HEK293 (cell line): ENCODE measurements around the gene ATP5ME.

Source experiments
- KLF10 ChIP-seq: fragments of 450-650 bp; IDR thresholded peaks from 2 replicates; pipeline ENCODE4 v1.5.1; 2018; ENCODE audit warnings: missing biosample characterization, mild to moderate bottlenecking, missing genetic modification characterization
- SCRT1 ChIP-seq: fragments of 450-650 bp; formaldehyde crosslinking; IDR thresholded peaks from 2 replicates; pipeline ENCODE4 v1.5.1; 2016; ENCODE audit warnings: missing biosample characterization, missing genetic modification characterization, borderline replicate concordance
- ZNF24 ChIP-seq: fragments of 450-650 bp; formaldehyde crosslinking; IDR thresholded peaks from 2 replicates; pipeline ENCODE4 v1.5.1; 2016; ENCODE audit warnings: missing biosample characterization, missing genetic modification characterization
- ZNF48 ChIP-seq: fragments of 450-650 bp; formaldehyde crosslinking; IDR thresholded peaks from 2 replicates; pipeline ENCODE4 v1.5.1; 2016; ENCODE audit warnings: missing biosample characterization, missing genetic modification characterization
- ZNF555 ChIP-seq: fragments of 450-650 bp; formaldehyde crosslinking; conservative IDR thresholded peaks from 2 replicates; pipeline ENCODE4 v1.5.1; 2017; ENCODE audit warnings: missing biosample characterization, mild to moderate bottlenecking, missing genetic modification characterization, inconsistent platforms
- ZNF560 ChIP-seq: fragments of 450-650 bp; formaldehyde crosslinking; IDR thresholded peaks from 2 replicates; pipeline ENCODE4 v1.5.1; 2017; ENCODE audit warnings: missing biosample characterization, missing genetic modification characterization, borderline replicate concordance
- ZNF624 ChIP-seq: fragments of 450-650 bp; formaldehyde crosslinking; IDR thresholded peaks from 2 replicates; pipeline ENCODE4 v1.5.1; 2017; ENCODE audit warnings: missing biosample characterization, missing genetic modification characterization
- ZNF670 ChIP-seq: fragments of 450-650 bp; formaldehyde crosslinking; IDR thresholded peaks from 2 replicates; pipeline ENCODE4 v1.5.1; 2016; ENCODE audit warnings: missing biosample characterization, missing genetic modification characterization, low read depth
- ZNF747 ChIP-seq: fragments of 450-650 bp; formaldehyde crosslinking; IDR thresholded peaks from 2 replicates; pipeline ENCODE4 v1.5.1; 2016; ENCODE audit warnings: missing biosample characterization, missing genetic modification characterization
- TF ChIP-seq, protein P1 (sequence below): fragments of 450-650 bp; formaldehyde crosslinking; IDR thresholded peaks from 2 replicates; pipeline ENCODE4 v1.5.1; 2016; ENCODE audit warnings: missing biosample characterization, missing genetic modification characterization
- TF ChIP-seq, protein P2 (sequence below): fragments of 450-650 bp; formaldehyde crosslinking; IDR thresholded peaks from 2 replicates; pipeline ENCODE4 v1.5.1; 2016; ENCODE audit warnings: missing biosample characterization, missing genetic modification characterization

DNA sequence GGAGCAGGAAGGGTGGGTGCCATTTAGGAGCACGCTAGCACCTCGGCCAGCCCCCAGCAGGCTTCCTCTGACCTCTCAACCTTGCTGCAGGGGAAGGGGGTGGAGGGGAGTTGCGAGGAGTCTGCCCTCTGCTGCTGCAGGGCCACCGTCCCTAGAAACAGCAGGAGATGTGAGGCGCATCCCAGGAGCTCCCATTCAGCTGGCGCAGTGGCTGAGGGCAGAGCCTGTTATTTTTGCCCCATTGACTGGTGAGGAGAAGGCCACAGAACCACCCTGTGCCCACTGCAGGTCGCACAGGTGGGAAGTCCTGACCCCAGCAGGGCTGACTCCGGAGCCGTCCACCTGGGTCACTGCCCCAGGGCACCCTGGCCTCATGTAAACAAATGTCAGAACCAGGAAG, 40.7 kb downstream of the ATP5ME start:
- TF ChIP-seq, protein P1, sequence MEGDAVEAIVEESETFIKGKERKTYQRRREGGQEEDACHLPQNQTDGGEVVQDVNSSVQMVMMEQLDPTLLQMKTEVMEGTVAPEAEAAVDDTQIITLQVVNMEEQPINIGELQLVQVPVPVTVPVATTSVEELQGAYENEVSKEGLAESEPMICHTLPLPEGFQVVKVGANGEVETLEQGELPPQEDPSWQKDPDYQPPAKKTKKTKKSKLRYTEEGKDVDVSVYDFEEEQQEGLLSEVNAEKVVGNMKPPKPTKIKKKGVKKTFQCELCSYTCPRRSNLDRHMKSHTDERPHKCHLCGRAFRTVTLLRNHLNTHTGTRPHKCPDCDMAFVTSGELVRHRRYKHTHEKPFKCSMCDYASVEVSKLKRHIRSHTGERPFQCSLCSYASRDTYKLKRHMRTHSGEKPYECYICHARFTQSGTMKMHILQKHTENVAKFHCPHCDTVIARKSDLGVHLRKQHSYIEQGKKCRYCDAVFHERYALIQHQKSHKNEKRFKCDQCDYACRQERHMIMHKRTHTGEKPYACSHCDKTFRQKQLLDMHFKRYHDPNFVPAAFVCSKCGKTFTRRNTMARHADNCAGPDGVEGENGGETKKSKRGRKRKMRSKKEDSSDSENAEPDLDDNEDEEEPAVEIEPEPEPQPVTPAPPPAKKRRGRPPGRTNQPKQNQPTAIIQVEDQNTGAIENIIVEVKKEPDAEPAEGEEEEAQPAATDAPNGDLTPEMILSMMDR = no peak
- no peak for TF ChIP-seq ZNF670 (tag by site-specific recombination)
- no peak for TF ChIP-seq ZNF48 (tag by site-specific recombination)
- TF ChIP-seq ZNF560 (tag by site-specific recombination) = no peak
- TF ChIP-seq, protein P2, sequence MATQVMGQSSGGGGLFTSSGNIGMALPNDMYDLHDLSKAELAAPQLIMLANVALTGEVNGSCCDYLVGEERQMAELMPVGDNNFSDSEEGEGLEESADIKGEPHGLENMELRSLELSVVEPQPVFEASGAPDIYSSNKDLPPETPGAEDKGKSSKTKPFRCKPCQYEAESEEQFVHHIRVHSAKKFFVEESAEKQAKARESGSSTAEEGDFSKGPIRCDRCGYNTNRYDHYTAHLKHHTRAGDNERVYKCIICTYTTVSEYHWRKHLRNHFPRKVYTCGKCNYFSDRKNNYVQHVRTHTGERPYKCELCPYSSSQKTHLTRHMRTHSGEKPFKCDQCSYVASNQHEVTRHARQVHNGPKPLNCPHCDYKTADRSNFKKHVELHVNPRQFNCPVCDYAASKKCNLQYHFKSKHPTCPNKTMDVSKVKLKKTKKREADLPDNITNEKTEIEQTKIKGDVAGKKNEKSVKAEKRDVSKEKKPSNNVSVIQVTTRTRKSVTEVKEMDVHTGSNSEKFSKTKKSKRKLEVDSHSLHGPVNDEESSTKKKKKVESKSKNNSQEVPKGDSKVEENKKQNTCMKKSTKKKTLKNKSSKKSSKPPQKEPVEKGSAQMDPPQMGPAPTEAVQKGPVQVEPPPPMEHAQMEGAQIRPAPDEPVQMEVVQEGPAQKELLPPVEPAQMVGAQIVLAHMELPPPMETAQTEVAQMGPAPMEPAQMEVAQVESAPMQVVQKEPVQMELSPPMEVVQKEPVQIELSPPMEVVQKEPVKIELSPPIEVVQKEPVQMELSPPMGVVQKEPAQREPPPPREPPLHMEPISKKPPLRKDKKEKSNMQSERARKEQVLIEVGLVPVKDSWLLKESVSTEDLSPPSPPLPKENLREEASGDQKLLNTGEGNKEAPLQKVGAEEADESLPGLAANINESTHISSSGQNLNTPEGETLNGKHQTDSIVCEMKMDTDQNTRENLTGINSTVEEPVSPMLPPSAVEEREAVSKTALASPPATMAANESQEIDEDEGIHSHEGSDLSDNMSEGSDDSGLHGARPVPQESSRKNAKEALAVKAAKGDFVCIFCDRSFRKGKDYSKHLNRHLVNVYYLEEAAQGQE (tag by site-specific recombination) = no peak
- TF ChIP-seq ZNF747 (tag by site-specific recombination) = no peak
- TF ChIP-seq KLF10 = no peak
- no peak for TF ChIP-seq ZNF24 (tag by site-specific recombination)
- TF ChIP-seq SCRT1 (tag by site-specific recombination) = no peak
- TF ChIP-seq ZNF624 (tag by site-specific recombination) = no peak
- no peak for TF ChIP-seq ZNF555 (tag by site-specific recombination)
